Stimulated activated CD8-positive, alpha-beta memory T cell treated with anti-CD3 and anti-CD28 coated beads, Interleukin-15, amount 100 ng/mL, for 1 hour (primary cell): ENCODE data around the gene SRM.
"Not testable (repeated sequence)": the region's sequence is repeated elsewhere in the genome, so short reads cannot be mapped to it uniquely, and the experiment has no call there.

Experiments used
- DNase-seq: peaks from one replicate; pipeline ENCODE4 v3.0.0-alpha.2; 2020; ENCODE audit warnings: low read depth

SRM gene

DNA sequence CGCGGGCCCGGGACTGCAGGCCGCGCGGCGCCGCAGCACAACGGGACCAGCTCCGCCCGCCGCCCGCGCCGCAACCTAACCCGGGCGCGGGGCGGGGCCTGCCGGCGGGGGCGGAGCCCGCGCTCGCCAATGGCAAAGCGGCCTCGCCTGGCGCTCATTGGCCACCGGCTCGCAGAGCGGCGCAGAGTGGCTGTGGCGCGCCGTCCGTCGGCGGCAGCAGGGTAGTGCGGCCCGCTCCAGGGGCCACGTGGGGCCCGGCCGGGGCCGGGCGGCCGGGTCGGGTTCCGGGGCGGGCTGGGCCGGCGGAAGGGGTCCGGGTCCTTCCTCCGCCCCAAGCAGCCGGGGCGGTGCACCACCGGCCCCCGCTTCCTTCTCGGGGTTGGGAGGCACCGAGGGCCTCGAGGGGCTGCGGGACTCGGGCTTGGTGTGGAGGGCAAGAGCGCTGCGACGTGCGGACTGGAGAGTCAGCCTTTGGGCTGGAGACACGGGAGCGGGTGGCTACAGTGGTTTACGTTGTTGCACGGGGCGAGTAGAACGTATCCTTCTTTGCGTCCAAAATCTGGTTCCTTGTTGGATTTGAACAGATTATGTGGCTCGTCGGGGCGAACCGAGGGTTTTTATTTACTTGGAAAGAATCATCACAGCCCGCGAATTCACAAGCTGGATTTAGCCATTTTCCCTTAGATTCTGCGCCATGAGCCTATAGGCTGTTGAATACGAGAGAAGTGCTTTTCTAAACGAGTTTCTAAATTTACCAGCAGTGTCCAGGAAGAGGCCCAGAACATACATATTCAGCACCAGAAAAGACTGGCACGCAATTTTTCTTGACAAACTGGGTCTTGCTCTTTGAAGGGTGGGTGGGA lies at the start of gene SRM:
TSS of gene SRM (minus strand) at position 51 of the 863 bp plus-strand sequence. CDS start 75 bp downstream, outside the sequence.
- DNase-seq = peak; percentile 75

DNA sequence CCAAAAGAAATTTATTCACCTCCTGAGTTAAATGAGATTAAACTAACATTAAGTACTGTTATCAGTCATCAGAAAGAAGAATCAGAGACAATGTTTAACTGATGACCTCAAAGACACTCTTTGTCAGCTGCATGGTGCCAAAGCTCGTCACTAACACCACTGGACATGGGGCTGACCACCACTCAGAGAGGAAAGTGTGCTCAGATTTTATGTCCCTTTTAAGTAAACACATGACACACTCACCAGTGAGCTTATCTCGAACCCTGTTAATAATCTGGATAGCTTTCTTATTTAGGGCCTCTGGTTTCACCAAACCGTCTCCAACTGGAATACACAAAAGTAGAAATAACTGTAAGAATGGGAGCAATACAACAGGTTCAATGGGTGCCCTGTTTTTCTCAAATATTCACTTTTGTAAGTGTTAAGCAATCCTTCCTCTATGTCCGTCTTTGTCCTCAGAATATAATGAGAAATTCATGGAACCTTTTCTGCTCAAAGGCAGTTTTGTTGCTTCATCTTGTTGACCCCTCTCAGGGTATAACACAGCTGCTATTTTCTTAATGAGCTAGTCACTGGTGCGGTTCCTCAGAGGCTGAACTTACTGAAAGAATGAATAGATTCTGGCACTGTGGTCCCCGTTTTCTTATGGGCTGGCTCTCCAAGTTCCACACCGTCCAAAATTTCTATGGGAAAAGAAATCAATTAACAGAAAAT lies 49.4 kb upstream of the SRM start:
- DNase-seq = no peak

GRCh38 chr1:11107599-11107998 lies 47.8 kb upstream of the SRM start:
- no peak for DNase-seq

- no peak for DNase-seq
Measured at GRCh38 chr1:11105586-11105985, 45.8 kb upstream of the SRM start.

GRCh38 chr1:11101347-11101746 lies 41.5 kb upstream of the SRM start:
- DNase-seq = no peak

DNA sequence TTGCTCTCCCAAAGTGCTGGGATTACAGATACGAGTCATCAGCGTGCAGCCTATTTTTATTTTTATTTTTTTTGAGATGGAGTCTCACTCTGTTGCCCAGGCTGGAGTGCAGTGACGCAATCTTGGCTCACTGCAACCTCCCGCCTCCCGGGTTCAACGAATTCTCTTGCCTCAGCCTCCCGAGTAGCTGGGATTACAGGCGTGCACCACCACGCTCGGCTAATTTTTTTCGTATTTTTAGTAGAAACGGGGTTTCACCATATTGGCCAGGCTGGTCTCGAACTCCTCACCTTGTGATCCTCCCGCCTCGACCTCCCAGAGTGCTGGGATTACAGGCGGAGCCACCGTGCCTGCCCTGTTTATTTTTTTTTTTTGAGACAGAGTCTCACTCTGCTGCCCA lies 41.0 kb upstream of the SRM start:
- not testable (repeated sequence) for DNase-seq

- DNase-seq = no peak
Measured at GRCh38 chr1:11100149-11100493, 40.3 kb upstream of the SRM start.

GRCh38 chr1:11099310-11100148 lies 39.7 kb upstream of the SRM start, which contains the start of gene EXOSC10:
Gene EXOSC10, minus strand, starts transcription at chr1:11099869. Its CDS starts 38 bp downstream, at chr1:11099831.
- peak; percentile 89 for DNase-seq

- DNase-seq = no peak
Measured at GRCh38 chr1:11098931-11099309, 39.1 kb upstream of the SRM start.

GRCh38 chr1:11083784-11084183 lies 24.0 kb upstream of the SRM start:
- DNase-seq = not testable (repeated sequence)

DNA sequence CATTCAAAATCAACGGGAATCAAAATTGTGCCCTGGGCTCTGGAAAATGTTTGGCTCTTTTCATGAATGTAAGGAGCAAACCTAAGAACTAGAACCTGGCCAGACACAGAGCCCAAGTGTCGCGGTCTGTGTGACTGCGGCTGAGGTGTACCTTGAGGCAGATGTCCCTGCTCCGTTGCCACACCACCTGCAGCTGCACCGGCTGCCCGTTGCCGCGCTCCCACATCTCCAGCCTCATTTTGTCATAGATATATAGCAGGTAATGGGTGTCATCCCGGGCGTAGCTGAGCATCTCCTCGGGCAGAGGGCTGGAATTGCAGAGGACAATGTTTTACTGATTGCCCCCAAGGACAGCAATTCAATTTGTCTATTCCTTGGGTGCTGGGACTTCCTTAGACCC lies 21.1 kb upstream of the SRM start:
- DNase-seq = no peak

- DNase-seq = no peak
Measured at GRCh38 chr1:11078631-11079030, 18.8 kb upstream of the SRM start.

- DNase-seq = not testable (repeated sequence)
Measured at GRCh38 chr1:11073398-11073797, 13.6 kb upstream of the SRM start.

- no peak for DNase-seq
Measured at GRCh38 chr1:11072216-11072917, 12.5 kb upstream of the SRM start.

DNA sequence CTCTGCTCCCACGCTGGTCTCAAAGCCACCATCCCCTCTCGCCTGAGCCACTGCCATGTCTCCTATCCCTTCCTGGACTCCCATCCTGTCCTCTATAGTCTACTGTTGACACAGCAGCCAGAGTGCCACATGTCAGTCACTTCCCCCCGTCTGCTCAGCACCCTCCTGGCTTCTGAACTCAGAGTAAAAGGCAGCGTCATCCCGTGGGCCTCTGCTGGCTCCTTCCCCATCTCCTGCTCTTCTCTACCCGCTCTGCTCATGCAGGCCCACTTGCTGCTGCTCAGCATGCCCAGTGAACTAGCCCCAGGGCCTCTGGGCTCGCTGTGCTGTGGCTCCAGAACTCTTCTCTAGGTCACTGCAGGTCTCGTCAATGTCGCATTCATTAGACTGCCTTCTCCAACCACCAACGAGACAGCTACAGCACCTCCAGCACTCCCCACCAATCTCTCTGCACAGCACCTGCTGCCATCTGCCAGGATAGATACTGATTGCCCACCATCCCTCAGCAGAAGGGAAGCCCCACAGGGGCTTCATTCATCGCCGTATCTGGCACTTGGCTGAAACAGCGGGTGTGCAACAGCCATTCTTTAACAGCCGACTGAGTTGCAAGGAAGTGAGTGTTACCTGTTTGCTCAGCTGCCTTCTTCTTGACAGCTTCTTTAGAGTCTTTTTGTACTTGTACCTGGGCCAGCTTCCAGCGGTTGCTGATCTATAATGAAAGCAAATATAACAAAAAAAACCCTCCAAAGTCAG lies 11.8 kb upstream of the SRM start:
- DNase-seq = no peak

- no peak for DNase-seq
Measured at GRCh38 chr1:11070876-11071275, 11.1 kb upstream of the SRM start.

DNA sequence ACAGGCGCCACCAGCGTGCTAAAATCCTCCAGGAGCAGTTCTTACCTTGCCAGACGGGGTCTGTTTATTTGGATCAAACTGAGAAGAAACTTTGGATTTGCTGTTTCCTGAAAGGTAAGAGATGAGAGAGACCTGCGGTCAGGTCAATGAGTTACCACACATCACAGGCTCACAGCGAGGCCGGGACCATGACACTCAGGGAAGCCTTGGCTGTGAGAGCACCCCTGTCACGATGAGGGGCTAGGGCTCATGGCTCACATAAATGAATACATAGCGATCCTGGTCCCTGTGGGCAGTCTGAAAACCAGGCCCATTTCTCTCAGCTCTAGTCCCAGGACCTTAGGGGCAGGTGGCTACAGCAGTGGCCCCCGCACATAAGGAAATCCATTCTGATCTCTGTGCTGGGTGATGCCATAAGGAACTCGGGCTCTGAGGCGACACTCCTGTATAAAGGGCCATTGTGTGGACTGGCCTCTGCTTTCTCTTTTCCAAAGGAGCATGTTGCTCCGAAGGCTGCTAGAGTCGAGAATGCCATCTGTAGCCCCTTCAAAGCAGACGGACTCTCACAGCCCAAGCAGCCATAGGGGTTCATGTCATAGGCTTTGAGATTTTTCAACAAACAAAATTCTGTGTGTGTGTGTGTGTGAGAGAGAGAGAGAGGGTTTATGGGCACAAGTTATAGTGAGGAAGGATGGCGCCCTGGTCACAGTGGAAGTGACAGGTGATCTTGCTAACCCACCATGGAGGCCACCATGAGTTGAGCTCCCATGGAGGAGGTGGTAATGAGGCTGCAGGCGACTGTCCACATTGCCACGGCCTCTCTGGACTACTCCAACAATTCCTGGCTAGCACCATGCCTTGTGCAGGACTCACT lies 9.0 kb upstream of the SRM start:
- no peak for DNase-seq

- DNase-seq = no peak
Measured at GRCh38 chr1:11067716-11068599, 8.1 kb upstream of the SRM start.

DNA sequence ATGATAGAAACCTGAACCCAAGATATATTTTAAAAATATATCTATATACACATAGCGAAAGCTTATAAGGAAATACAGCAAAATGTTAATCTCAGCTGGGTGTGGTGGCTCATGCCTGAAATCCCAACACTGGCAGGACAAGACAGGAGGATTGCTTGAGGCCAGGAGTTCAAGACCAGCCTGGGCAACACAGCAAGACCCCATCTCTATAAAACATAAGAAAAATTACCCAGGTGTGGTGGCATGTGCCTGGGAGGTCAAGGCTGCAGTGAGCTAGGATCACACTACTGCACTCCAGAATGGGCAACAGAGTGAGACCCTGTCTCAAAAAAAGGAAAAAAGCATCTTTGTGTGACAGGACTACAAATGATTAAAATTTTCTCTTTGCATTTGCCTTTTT lies 6.0 kb upstream of the SRM start:
- no peak for DNase-seq
